ENCODE data around the gene BBC3. TPM values are rescaled to one million over a fixed set of nuclear protein-coding genes. Genes with fewer than 3 reads are reported as not detected.

BBC3 gene
- total and polyA plus RNA-seq, 8 donors, result 5.5 to 19.4 (median 9.2) TPM

DNA sequence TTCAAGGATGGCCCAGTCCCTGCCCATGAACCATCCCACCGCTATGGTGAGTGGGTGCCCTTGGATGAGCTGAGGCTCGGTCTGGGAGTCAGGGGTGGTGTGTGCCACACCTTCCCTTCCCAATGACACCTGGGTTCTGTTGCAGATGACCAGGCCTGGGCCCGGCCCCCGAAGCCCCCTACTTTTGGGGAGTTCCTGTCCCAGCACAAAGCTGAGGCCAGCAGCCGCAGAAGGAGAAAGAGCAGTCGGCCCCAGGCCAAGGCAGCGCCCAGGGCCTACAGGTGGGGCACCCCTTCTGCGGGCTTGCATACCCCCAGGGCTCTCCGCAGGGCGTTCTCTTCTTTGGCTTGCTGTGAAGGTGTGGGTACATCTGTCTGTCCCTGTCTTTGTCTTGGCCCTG, 39.4 kb upstream of the BBC3 start:
- Histone ChIP-seq H3K4me3 (no peak overlapping the region), H3K27me3 (no peaks in the 10 kb centered on the region), H3K36me3 (peaks cover 0 to 36% (median 22%) of the 10 kb centered on the region in 3 donors), H3K9me3 (no peaks in the 10 kb centered on the region), H3K27ac (no peak overlapping the region), H3K4me1 (peaks cover 0 to 11% (median 0%) of the 10 kb centered on the region in 3 donors)
- TF ChIP-seq, protein P1, sequence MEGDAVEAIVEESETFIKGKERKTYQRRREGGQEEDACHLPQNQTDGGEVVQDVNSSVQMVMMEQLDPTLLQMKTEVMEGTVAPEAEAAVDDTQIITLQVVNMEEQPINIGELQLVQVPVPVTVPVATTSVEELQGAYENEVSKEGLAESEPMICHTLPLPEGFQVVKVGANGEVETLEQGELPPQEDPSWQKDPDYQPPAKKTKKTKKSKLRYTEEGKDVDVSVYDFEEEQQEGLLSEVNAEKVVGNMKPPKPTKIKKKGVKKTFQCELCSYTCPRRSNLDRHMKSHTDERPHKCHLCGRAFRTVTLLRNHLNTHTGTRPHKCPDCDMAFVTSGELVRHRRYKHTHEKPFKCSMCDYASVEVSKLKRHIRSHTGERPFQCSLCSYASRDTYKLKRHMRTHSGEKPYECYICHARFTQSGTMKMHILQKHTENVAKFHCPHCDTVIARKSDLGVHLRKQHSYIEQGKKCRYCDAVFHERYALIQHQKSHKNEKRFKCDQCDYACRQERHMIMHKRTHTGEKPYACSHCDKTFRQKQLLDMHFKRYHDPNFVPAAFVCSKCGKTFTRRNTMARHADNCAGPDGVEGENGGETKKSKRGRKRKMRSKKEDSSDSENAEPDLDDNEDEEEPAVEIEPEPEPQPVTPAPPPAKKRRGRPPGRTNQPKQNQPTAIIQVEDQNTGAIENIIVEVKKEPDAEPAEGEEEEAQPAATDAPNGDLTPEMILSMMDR (IDR thresholded peaks at IDR 0.05), result no peak
- FAIRE-seq, result no peak
- DNase-seq, result peak in 2 of 6 donors; percentile 47 to 71
- 88 to 90% methylated on average over 10 of the region's 10 CpGs for WGBS, 2 donors
- no peak for ATAC-seq
- intact Hi-C loops (cut with DNase I), result no loop called here

DNA sequence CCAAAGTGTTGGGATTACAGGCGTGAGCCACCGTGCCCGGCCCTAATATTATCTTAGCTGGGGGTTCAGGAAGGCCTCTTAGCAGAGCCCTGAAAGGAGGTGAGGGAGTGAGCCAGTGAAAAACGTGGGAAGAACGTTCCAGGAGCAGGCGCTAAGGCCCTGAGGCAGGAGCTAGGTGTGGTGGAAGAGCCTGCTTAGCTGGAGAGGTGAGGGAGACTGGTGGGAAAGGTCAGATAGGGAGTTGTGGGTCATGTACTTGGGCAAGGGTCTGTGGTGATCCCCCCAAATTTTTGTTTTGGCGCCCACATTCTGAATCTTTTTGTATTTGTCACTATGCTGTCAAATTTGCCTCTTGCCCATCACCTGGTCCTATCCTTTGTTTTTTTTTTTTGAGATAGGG, 38.6 kb upstream of the BBC3 start:
- WGBS, 2 donors, result 85 to 88% methylated on average over 7 of the region's 7 CpGs
- TF ChIP-seq, protein P1 (IDR thresholded peaks at IDR 0.05), result no peak
- no peak for FAIRE-seq
- Histone ChIP-seq H3K4me3 (no peak overlapping the region), H3K27ac (no peak overlapping the region), H3K36me3 (peaks cover 0 to 44% (median 30%) of the 10 kb centered on the region in 3 donors), H3K9me3 (no peaks in the 10 kb centered on the region), H3K27me3 (no peaks in the 10 kb centered on the region), H3K4me1 (peaks cover 0 to 7% (median 0%) of the 10 kb centered on the region in 3 donors)
- no peak for DNase-seq
- intact Hi-C loops (cut with DNase I), result no loop called here
- no peak for ATAC-seq

DNA sequence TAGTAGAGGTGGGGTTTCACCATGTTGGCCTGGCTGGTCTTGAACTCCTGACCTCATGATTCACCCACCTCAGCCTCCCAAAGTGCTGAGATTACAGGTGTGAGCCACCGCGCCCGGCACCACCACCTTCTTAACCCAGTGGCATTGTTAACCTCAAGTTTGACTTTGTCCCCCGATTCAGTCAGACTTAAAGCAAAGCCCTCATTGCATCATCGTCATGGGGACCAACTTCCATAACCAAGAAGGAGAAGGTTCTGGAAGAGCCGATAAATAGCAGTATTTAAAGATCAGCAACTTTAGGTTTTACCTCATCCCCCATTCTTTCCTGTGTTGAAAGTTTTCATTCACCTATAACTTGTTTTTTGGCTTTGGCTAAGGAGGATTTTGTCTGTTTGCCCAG, 37.0 kb upstream of the BBC3 start:
- no peak for FAIRE-seq
- DNase-seq, result no peak
- peaks cover 3 to 9% (median 5%) of the 10 kb centered on the region in 3 donors for H3K4me1 ChIP-seq
- TF ChIP-seq, protein P1 (IDR thresholded peaks at IDR 0.05), result no peak
- H3K9me3 ChIP-seq, result no peaks in the 10 kb centered on the region
- intact Hi-C loops (cut with DNase I), result no loop called here
- H3K27me3 ChIP-seq, result no peaks in the 10 kb centered on the region
- no peak overlapping the region for H3K4me3 ChIP-seq
- ATAC-seq, result no peak
- 82 to 91% methylated on average over 6 of the region's 6 CpGs for WGBS, 2 donors
- H3K27ac ChIP-seq, result no peak overlapping the region
- peaks cover 0 to 51% (median 30%) of the 10 kb centered on the region in 3 donors for H3K36me3 ChIP-seq

DNA sequence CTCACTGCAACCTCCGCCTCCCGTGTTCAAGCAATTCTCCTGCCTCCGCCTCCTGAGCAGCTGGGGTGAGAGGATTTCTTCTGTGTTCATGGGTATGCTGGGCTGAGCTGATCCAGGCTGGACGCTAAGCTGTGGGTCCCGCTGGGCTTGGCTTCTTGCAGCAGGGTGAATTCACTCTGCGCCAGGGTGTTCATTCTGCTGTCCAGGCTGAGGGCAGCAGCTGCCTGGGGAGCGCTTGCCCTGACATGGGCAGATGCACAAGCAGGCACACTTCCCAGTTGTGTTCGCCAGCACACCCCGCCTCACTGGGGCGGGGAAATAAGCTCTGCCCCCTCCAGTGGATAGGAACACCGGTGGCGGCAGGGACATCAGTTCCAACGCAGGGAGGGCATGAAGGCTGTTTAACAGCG, 36.4 kb upstream of the BBC3 start:
- TF ChIP-seq, protein P1 (IDR thresholded peaks at IDR 0.05), result no peak
- no peak overlapping the region for H3K4me3 ChIP-seq
- peaks cover 6 to 8% (median 7%) of the 10 kb centered on the region in 3 donors for H3K4me1 ChIP-seq
- peak in 5 of 6 donors; percentile 51 to 86 (median 69) for DNase-seq
- WGBS, 2 donors, result 50 to 63% methylated on average over 14 of the region's 14 CpGs
- FAIRE-seq, result no peak
- intact Hi-C loops (cut with DNase I), result no loop called here
- H3K9me3 ChIP-seq, result no peaks in the 10 kb centered on the region
- H3K36me3 ChIP-seq, result peaks cover 0 to 51% (median 30%) of the 10 kb centered on the region in 3 donors
- H3K27me3 ChIP-seq, result no peaks in the 10 kb centered on the region
- no peak overlapping the region for H3K27ac ChIP-seq
- peak; percentile 28 to 72 (median 52) for ATAC-seq

DNA sequence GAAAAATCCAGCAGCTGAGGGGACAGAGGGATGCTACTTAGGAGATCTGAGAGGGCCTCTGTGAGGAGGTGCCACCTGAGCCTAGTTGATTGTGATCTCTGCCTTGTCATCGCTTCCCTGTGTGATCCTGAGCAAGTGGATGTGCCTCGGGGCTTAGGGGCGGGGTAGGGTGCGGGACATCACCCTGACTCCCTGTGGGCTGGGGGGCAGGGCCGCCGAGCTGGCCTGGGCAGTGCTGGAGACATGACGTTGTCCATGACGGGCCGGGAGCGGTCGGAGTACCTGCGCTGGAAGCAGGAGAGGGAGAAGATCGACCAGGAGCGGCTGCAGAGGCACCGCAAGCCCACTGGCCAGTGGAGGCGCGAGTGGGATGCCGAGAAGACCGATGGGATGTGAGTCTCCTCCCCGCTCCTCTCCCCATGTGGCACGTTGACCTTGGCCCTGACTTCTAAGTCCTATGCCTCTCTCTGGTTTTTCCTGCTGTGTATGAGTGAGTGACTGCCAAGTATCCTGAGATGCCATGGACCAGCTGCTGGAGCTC, 35.5 kb upstream of the BBC3 start:
- 88 to 92% methylated on average over 20 to 21 of the region's 21 CpGs for WGBS, 2 donors
- no peak for ATAC-seq
- H3K4me1 ChIP-seq, result peaks cover 5 to 8% (median 7%) of the 10 kb centered on the region in 3 donors
- intact Hi-C loops (cut with DNase I), result no loop called here
- H3K36me3 ChIP-seq, result peaks cover 0 to 51% (median 30%) of the 10 kb centered on the region in 3 donors
- no peak overlapping the region for H3K27ac ChIP-seq
- no peak overlapping the region for H3K4me3 ChIP-seq
- no peaks in the 10 kb centered on the region for H3K27me3 ChIP-seq
- no peaks in the 10 kb centered on the region for H3K9me3 ChIP-seq
- peak in 2 of 6 donors; percentile 55 to 69 for DNase-seq
- TF ChIP-seq, protein P1 (IDR thresholded peaks at IDR 0.05), result no peak
- no peak for FAIRE-seq

All from pancreas (tissue), 10 donors.